Activated CD4-positive, CD25-positive, alpha-beta regulatory T cell treated with anti-CD3 and anti-CD28 coated beads, Interleukin-2, amount 50 U/mL, for 72 hours (primary cell): ENCODE results near the gene IL6ST.

Source experiments
- DNase-seq: peaks from one replicate; pipeline ENCODE4 v3.0.0; 2021

IL6ST gene

GRCh38 chr5:55894135-55894534 is 100.6 kb downstream of the IL6ST start:
- DNase-seq = no peak

GRCh38 chr5:55892479-55892878 is 102.3 kb downstream of the IL6ST start:
- no peak for DNase-seq

GRCh38 chr5:55888205-55888604 is 106.6 kb downstream of the IL6ST start:
- no peak for DNase-seq

GRCh38 chr5:55885359-55885758 is 109.4 kb downstream of the IL6ST start:
- DNase-seq = no peak
